Measurements from ENCODE around the gene NADSYN1.

The NADSYN1 gene

DNA sequence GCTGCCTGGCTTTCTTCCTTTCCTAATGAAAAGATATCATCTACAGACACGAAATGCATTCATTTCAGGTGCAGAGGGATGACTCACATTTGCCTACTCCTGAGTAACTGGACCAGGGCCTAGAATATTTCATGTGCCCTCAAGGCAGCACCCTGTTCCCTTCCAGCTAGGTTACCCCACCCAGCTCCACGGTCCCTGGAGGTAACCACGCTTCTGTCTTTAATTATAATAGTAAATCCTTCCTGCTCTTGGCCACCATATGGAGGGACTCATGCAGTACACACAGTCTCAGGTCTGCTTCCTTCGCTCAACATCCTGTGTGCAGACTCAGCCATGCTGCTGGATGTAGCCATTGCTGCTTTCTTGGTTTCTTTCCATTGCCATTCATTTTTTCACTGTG is 27.1 kb upstream of the NADSYN1 start:
- peaks cover 23% of the 10 kb centered on the region for H3K4me1 ChIP-seq (ENCODE audit: control insufficient read depth, low read length)
- no peaks in the 10 kb centered on the region for H3K9me3 ChIP-seq (ENCODE audit: control insufficient read depth, insufficient read depth, low read length)
- H3K36me3 ChIP-seq (ENCODE audit: control insufficient read depth, low read length) = no peaks in the 10 kb centered on the region
- H4K20me1 ChIP-seq (ENCODE audit: control insufficient read depth, insufficient read depth, low read depth, low read length) = no peaks in the 10 kb centered on the region
- H3K4me3 ChIP-seq (ENCODE audit: low read length) = no peak overlapping the region
- no peaks in the 10 kb centered on the region for H3K79me2 ChIP-seq (ENCODE audit: control insufficient read depth, low read length)
- no peak for TF ChIP-seq EZH2phosphoT487 (IDR thresholded peaks at IDR 0.05; ENCODE audit: borderline replicate concordance, low read length)
- TF ChIP-seq, protein P1, sequence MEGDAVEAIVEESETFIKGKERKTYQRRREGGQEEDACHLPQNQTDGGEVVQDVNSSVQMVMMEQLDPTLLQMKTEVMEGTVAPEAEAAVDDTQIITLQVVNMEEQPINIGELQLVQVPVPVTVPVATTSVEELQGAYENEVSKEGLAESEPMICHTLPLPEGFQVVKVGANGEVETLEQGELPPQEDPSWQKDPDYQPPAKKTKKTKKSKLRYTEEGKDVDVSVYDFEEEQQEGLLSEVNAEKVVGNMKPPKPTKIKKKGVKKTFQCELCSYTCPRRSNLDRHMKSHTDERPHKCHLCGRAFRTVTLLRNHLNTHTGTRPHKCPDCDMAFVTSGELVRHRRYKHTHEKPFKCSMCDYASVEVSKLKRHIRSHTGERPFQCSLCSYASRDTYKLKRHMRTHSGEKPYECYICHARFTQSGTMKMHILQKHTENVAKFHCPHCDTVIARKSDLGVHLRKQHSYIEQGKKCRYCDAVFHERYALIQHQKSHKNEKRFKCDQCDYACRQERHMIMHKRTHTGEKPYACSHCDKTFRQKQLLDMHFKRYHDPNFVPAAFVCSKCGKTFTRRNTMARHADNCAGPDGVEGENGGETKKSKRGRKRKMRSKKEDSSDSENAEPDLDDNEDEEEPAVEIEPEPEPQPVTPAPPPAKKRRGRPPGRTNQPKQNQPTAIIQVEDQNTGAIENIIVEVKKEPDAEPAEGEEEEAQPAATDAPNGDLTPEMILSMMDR (IDR thresholded peaks at IDR 0.05; ENCODE audit: low read depth, low read length, poor library complexity, severe bottlenecking) = no peak
- no peaks in the 10 kb centered on the region for H3K27me3 ChIP-seq (ENCODE audit: control insufficient read depth, low read length)
- H3K4me2 ChIP-seq (ENCODE audit: low read length) = 0 out of 2 replicates have a peak overlapping the region, but pooled peaks have one; percentile 13
- no peak overlapping the region for H3K27ac ChIP-seq (ENCODE audit: low read depth, low read length)
- H3F3A ChIP-seq (ENCODE audit: control insufficient read depth, insufficient read depth) = no peaks in the 10 kb centered on the region
- no peaks in the 10 kb centered on the region for H3K9me2 ChIP-seq (replicated peaks; ENCODE audit: control insufficient read depth, low read length)

DNA sequence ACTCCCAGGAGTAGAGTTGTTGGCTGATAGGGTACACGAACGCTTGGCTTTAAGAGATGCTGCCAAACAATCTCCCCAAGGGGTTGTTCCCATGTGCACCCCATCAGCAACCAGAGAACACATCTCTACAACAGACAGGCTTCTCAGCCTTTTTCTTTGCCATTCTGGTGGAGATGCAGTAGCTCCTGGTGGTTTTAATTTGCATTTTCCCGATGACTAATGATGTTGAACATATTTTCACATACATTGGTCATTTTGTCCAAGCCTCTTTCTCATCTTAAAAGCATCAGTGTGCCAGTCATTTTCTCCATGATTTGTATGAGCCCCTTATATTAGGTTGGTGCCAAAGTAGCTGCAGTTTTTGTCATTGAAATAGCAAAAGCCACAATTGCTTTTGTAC is 26.6 kb upstream of the NADSYN1 start:
- H3K79me2 ChIP-seq (ENCODE audit: control insufficient read depth, low read length) = no peaks in the 10 kb centered on the region
- H3K4me1 ChIP-seq (ENCODE audit: control insufficient read depth, low read length) = peaks cover 23% of the 10 kb centered on the region
- H3K27me3 ChIP-seq (ENCODE audit: control insufficient read depth, low read length) = no peaks in the 10 kb centered on the region
- H4K20me1 ChIP-seq (ENCODE audit: control insufficient read depth, insufficient read depth, low read depth, low read length) = no peaks in the 10 kb centered on the region
- no peaks in the 10 kb centered on the region for H3K9me2 ChIP-seq (replicated peaks; ENCODE audit: control insufficient read depth, low read length)
- TF ChIP-seq EZH2phosphoT487 (IDR thresholded peaks at IDR 0.05; ENCODE audit: borderline replicate concordance, low read length) = no peak
- TF ChIP-seq, protein P1 (IDR thresholded peaks at IDR 0.05; ENCODE audit: low read depth, low read length, poor library complexity, severe bottlenecking) = peak; percentile 16
- H3K9me3 ChIP-seq (ENCODE audit: control insufficient read depth, insufficient read depth, low read length) = no peaks in the 10 kb centered on the region
- no peak overlapping the region for H3K27ac ChIP-seq (ENCODE audit: low read depth, low read length)
- H3F3A ChIP-seq (ENCODE audit: control insufficient read depth, insufficient read depth) = no peaks in the 10 kb centered on the region
- no peak overlapping the region for H3K4me3 ChIP-seq (ENCODE audit: low read length)
- H3K36me3 ChIP-seq (ENCODE audit: control insufficient read depth, low read length) = no peaks in the 10 kb centered on the region
- H3K4me2 ChIP-seq (ENCODE audit: low read length) = no peak overlapping the region

DNA sequence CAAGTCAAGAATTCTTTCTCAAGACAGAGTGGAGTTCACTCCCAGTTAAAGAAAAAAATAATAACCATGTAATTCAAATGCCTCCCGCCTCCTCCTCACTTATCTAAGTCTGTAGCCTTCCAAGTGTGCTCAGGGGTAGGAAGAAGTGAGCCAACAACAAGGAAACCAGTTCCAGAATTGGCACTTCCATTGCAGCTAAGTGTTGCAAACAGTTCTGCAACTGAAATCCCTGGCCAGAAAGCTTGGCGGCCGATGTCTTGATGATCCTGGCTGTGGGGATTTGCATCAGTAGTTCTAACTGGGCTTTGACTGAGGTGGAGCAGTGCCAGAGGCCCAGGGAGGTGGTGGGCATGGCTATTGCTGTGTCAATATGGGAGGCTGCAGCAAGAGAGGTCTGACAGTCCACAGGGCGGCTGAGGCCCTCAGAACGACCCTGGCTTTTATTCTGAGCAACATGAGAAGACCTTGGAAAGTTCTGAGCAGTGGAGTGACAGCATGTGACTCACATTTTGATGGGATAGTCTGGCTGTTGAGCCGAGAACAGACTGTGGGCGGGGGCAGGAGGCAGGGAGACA is 24.1 kb upstream of the NADSYN1 start:
- no peaks in the 10 kb centered on the region for H3K9me2 ChIP-seq (replicated peaks; ENCODE audit: control insufficient read depth, low read length)
- H3F3A ChIP-seq (ENCODE audit: control insufficient read depth, insufficient read depth) = no peaks in the 10 kb centered on the region
- H4K20me1 ChIP-seq (ENCODE audit: control insufficient read depth, insufficient read depth, low read depth, low read length) = 0 out of 2 replicates have a peak, but pooled peaks cover 3% of the 10 kb centered on the region
- peaks cover 2% of the 10 kb centered on the region; the same call in 1 of the 2 replicates for H3K36me3 ChIP-seq (ENCODE audit: control insufficient read depth, low read length)
- no peak overlapping the region for H3K4me3 ChIP-seq (ENCODE audit: low read length)
- no peaks in the 10 kb centered on the region for H3K79me2 ChIP-seq (ENCODE audit: control insufficient read depth, low read length)
- no peaks in the 10 kb centered on the region for H3K27me3 ChIP-seq (ENCODE audit: control insufficient read depth, low read length)
- H3K27ac ChIP-seq (ENCODE audit: low read depth, low read length) = no peak overlapping the region
- H3K4me1 ChIP-seq (ENCODE audit: control insufficient read depth, low read length) = peaks cover 14% of the 10 kb centered on the region
- TF ChIP-seq EZH2phosphoT487 (IDR thresholded peaks at IDR 0.05; ENCODE audit: borderline replicate concordance, low read length) = no peak
- TF ChIP-seq, protein P1 (IDR thresholded peaks at IDR 0.05; ENCODE audit: low read depth, low read length, poor library complexity, severe bottlenecking) = no peak
- H3K9me3 ChIP-seq (ENCODE audit: control insufficient read depth, insufficient read depth, low read length) = no peaks in the 10 kb centered on the region
- no peak overlapping the region for H3K4me2 ChIP-seq (ENCODE audit: low read length)

Data from DOHH2 (cell line).